SU-DHL-6 (cell line): Measurements from ENCODE around the gene SYTL2.

Experiments used
- CTCF ChIP-seq: fragments of 200-600 bp; sonication (generic); IDR thresholded peaks from one replicate; pipeline ENCODE4 v1.5.1; 2017; ENCODE audit warnings: antibody characterized with exemption, mild to moderate bottlenecking, low read length, moderate library complexity; ENCODE audit not compliant: insufficient read depth, poor library complexity, severe bottlenecking
- EZH2phosphoT487 ChIP-seq: fragments of 200-600 bp; sonication (generic), shearing (Covaris generic); conservative IDR thresholded peaks from 2 replicates; pipeline ENCODE4 v1.6.1; 2018; ENCODE audit warnings: mild to moderate bottlenecking, antibody characterized with exemption, low read length, moderate library complexity, mixed read lengths

GRCh38 chr11:85764796-85765195 lies 46.1 kb downstream of the SYTL2 start:
- TF ChIP-seq EZH2phosphoT487: no peak
- TF ChIP-seq CTCF: no peak
